IMR-90 (cell line): ENCODE data around the gene CRACDL. TPM values are rescaled to one million over a fixed set of nuclear protein-coding genes. Genes with fewer than 3 reads are reported as not detected.

Source experiments
- ATAC-seq: fragments of 200-7000 bp; cut with Tn5 transposase; 2 replicates; pipeline ENCODE4 v1.9.1; 2020; ENCODE audit warnings: low read depth, mild to moderate bottlenecking, moderate library complexity
- BruUV-seq: library from RNA; stranded (reverse); fragments of 400-500 nt; replicated peaks from 2 replicates; lab custom pipeline; 2021; lab: Mats Ljungman, UMichigan
- CTCF ChIA-PET: fragments of 300-600 bp; formaldehyde crosslinking; extraction: SDS; loops from one replicate; lab custom pipeline; 2021; ENCODE audit warnings: antibody characterized with exemption; lab: Yijun Ruan, JAX
- POLR2A ChIA-PET: fragments of 300-600 bp; sonication (Branson Sonifier 250); formaldehyde crosslinking; loops from one replicate; lab custom pipeline; 2022; ENCODE audit warnings: antibody characterized with exemption; ENCODE audit not compliant: unreplicated experiment; lab: Charles Lee
- DNase-seq: peaks from one replicate; pipeline ENCODE4 v3.0.0; 2013
- H2AFZ ChIP-seq: replicated peaks from 2 replicates; pipeline ENCODE3; 2013; ENCODE audit warnings: low read length, mild to moderate bottlenecking; ENCODE audit not compliant: poor library complexity
- H2AK5ac ChIP-seq: 2 replicates; pipeline ENCODE4 v1.6.1; 2013; ENCODE audit warnings: low read depth, low read length, inconsistent platforms
- H2AK9ac ChIP-seq: replicated peaks from 2 replicates; pipeline ENCODE3; 2013; ENCODE audit warnings: mild to moderate bottlenecking, low read depth, low read length, moderate library complexity; ENCODE audit not compliant: poor library complexity
- H2BK120ac ChIP-seq: 2 replicates; pipeline ENCODE4 v1.6.1; 2013; ENCODE audit warnings: low read depth, low read length, inconsistent platforms
- H2BK15ac ChIP-seq: 3 replicates; pipeline ENCODE4 v1.6.1; 2013; ENCODE audit warnings: low read depth, low read length, inconsistent platforms
- H2BK20ac ChIP-seq: 2 replicates; pipeline ENCODE4 v1.6.1; 2013; ENCODE audit warnings: low read depth, mild to moderate bottlenecking, inconsistent platforms, low read length, moderate library complexity
- H2BK5ac ChIP-seq: 2 replicates; pipeline ENCODE4 v1.6.1; 2013; ENCODE audit warnings: mild to moderate bottlenecking, low read depth, low read length, inconsistent platforms; ENCODE audit not compliant: poor library complexity, severe bottlenecking
- H3K14ac ChIP-seq: replicated peaks from 2 replicates; pipeline ENCODE4 v1.6.1; 2013; ENCODE audit warnings: low read depth, low read length, inconsistent platforms
- H3K18ac ChIP-seq: 2 replicates; pipeline ENCODE4 v1.6.1; 2013; ENCODE audit warnings: low read depth, low read length, control low read depth
- H3K23ac ChIP-seq: 2 replicates; pipeline ENCODE4 v1.6.1; 2013; ENCODE audit warnings: low read depth, low read length, inconsistent platforms
- H3K27ac ChIP-seq: 2 replicates; pipeline ENCODE4 v1.5.1; 2013; ENCODE audit warnings: mild to moderate bottlenecking, control low read depth, low read length; ENCODE audit not compliant: insufficient read depth
- H3K27me3 ChIP-seq: 2 replicates; pipeline ENCODE4 v1.6.1; 2013; ENCODE audit warnings: low read length; ENCODE audit not compliant: control insufficient read depth, insufficient read depth
- H3K36me3 ChIP-seq: 2 replicates; pipeline ENCODE4 v1.6.1; 2013; ENCODE audit warnings: low read length, mixed read lengths; ENCODE audit not compliant: control insufficient read depth, insufficient read depth
- H3K4ac ChIP-seq: 2 replicates; pipeline ENCODE4 v1.6.1; 2013; ENCODE audit warnings: low read depth, low read length, inconsistent platforms
- H3K4me1 ChIP-seq: 2 replicates; pipeline ENCODE4 v1.6.1; 2013; ENCODE audit warnings: low read length, mixed read lengths; ENCODE audit not compliant: control insufficient read depth, insufficient read depth
- H3K4me2 ChIP-seq: 2 replicates; pipeline ENCODE4 v1.6.1; 2013; ENCODE audit warnings: low read depth, mild to moderate bottlenecking, control low read depth, low read length, moderate library complexity
- H3K4me3 ChIP-seq: 2 replicates; pipeline ENCODE4 v1.5.1; 2013; ENCODE audit warnings: low read depth, mild to moderate bottlenecking, control low read depth, low read length, moderate library complexity; ENCODE audit not compliant: insufficient read depth
- H3K56ac ChIP-seq: 2 replicates; pipeline ENCODE4 v1.6.1; 2013; ENCODE audit warnings: low read length, inconsistent platforms; ENCODE audit not compliant: insufficient read depth; ENCODE audit errors: extremely low read depth
- H3K79me1 ChIP-seq, 2 experiments: 2 replicates each; pipeline ENCODE4 v1.6.1; 2013; ENCODE audit warnings: low read length in 2 of 2, inconsistent platforms in 1 of 2, low read depth in 1 of 2
- H3K9ac ChIP-seq: 2 replicates; pipeline ENCODE4 v1.6.1; 2013; ENCODE audit warnings: low read depth, low read length, control low read depth
- H3K9me1 ChIP-seq: 2 replicates; pipeline ENCODE4 v1.6.1; 2013; ENCODE audit warnings: low read length, inconsistent platforms; ENCODE audit not compliant: insufficient read depth
- H3K9me3 ChIP-seq: 2 replicates; pipeline ENCODE4 v1.6.1; 2013; ENCODE audit warnings: low read length; ENCODE audit not compliant: control insufficient read depth, insufficient read depth
- H4K20me1 ChIP-seq: 2 replicates; pipeline ENCODE4 v1.6.1; 2013; ENCODE audit warnings: low read length, inconsistent platforms; ENCODE audit not compliant: insufficient read depth
- H4K5ac ChIP-seq: 2 replicates; pipeline ENCODE4 v1.6.1; 2013; ENCODE audit warnings: mild to moderate bottlenecking, low read depth, low read length, control low read depth
- H4K8ac ChIP-seq, 2 experiments: 2 replicates each; pipeline ENCODE4 v1.6.1; 2013; ENCODE audit warnings: low read depth in 2 of 2, low read length in 2 of 2, control low read depth in 1 of 2, inconsistent platforms in 1 of 2
- H4K91ac ChIP-seq: 2 replicates; pipeline ENCODE4 v1.6.1; 2013; ENCODE audit warnings: low read depth, low read length, inconsistent platforms; ENCODE audit not compliant: insufficient read depth
- BHLHE40 ChIP-seq: fragments of 150-350 bp; IDR thresholded peaks from 2 replicates; pipeline ENCODE4 v1.6.1; 2016; ENCODE audit warnings: mild to moderate bottlenecking, low read depth, low read length
- CEBPB ChIP-seq: IDR thresholded peaks from 2 replicates; pipeline ENCODE4 v1.6.1; 2012; ENCODE audit warnings: low read depth, low read length, improper control_type of control experiment
- CHD1 ChIP-seq: IDR thresholded peaks from 2 replicates; pipeline ENCODE4 v1.6.1; 2012; ENCODE audit warnings: low read depth, low read length, improper control_type of control experiment
- CTCF ChIP-seq: conservative IDR thresholded peaks from 2 replicates; pipeline ENCODE4 v1.5.1; 2012; ENCODE audit warnings: mild to moderate bottlenecking, low read depth, low read length, improper control_type of control experiment
- ELK1 ChIP-seq: fragments of 150-350 bp; IDR thresholded peaks from 2 replicates; pipeline ENCODE4 v1.6.1; 2016; ENCODE audit warnings: low read depth, mild to moderate bottlenecking, low read length, moderate library complexity, borderline replicate concordance
- FOS ChIP-seq: fragments of 150-350 bp; IDR thresholded peaks from 2 replicates; pipeline ENCODE4 v1.6.1; 2016; ENCODE audit warnings: low read depth, low read length
- MAFK ChIP-seq: IDR thresholded peaks from 2 replicates; pipeline ENCODE4 v1.6.1; 2012; ENCODE audit warnings: low read depth, low read length, improper control_type of control experiment
- NFE2L2 ChIP-seq: fragments of 150-350 bp; IDR thresholded peaks from 2 replicates; pipeline ENCODE4 v1.6.1; 2016; ENCODE audit warnings: low read depth, mild to moderate bottlenecking, low read length
- RAD21 ChIP-seq: IDR thresholded peaks from 2 replicates; pipeline ENCODE4 v1.6.1; 2012; ENCODE audit warnings: low read length, improper control_type of control experiment
- RCOR1 ChIP-seq: IDR thresholded peaks from 2 replicates; pipeline ENCODE4 v1.6.1; 2012; ENCODE audit warnings: mild to moderate bottlenecking, low read length, improper control_type of control experiment; ENCODE audit not compliant: insufficient replicate concordance
- RFX5 ChIP-seq: IDR thresholded peaks from 2 replicates; pipeline ENCODE4 v1.8.0; 2012; ENCODE audit warnings: low read depth, mild to moderate bottlenecking, low read length, moderate library complexity
- SMC3 ChIP-seq: fragments of 150-350 bp; IDR thresholded peaks from 2 replicates; pipeline ENCODE4 v1.6.1; 2016; ENCODE audit warnings: low read depth, mild to moderate bottlenecking, antibody characterized with exemption, low read length, moderate library complexity
- WGBS, 2 experiments: methylation state at CpG; one replicate each; pipeline versions ENCODE4 v1.1.5 to v1.1.7; 2013; ENCODE audit warnings: missing lambda C conversion rate in 2 of 2; ENCODE audit not compliant: insufficient read length in 1 of 2; ENCODE audit errors: extremely low coverage in 2 of 2; 5-methylcytosine and 5-hydroxymethylcytosine counted together
- dilution Hi-C: fragments of 300-500 bp; cut with HindIII; formaldehyde crosslinking; loops from one replicate; pipeline ENCODE4 v1.14.3; 2018; ENCODE audit warnings: low sequenced_read_pairs; ENCODE audit not compliant: unreplicated experiment
- in situ Hi-C: fragments of 300-500 bp; cut with MboI; formaldehyde crosslinking; loops from 3 replicates; pipeline ENCODE4 v1.14.3; 2019; ENCODE audit warnings: low sequenced_read_pairs, inconsistent platforms, mixed read lengths
- intact Hi-C: fragments of 100-400 bp; cut with micrococcal nuclease; formaldehyde crosslinking; loops from 2 replicates; pipeline ENCODE4 v1.10.0; 2022
- polyA plus RNA-seq, 3 experiments: library from polyadenylated mRNA; depleted of rRNA; stranded (reverse); fragments of >200 nt; gene quantifications; 2 replicates each; pipeline ENCODE4 v1.2.3, GENCODE V29; 2012; ENCODE audit warnings: low replicate concordance in 1 of 3
- total RNA-seq: library from RNA; depleted of rRNA; stranded (reverse); fragments of >200 nt; gene quantifications from 2 replicates; pipeline ENCODE4 v1.2.3, GENCODE V29; 2012

Gene CRACDL
- total and polyA plus RNA-seq, 2 of the 4 experiments (the other 2 are of a cell fraction), result not detected

- no peak overlapping the region for H2BK15ac ChIP-seq
- WGBS, 2 experiments, result no CpG with 5 or more reads among the region's 6 CpGs
- no peak overlapping the region for H2AK9ac ChIP-seq
- intact Hi-C loops, result no loop called here
- H3K56ac ChIP-seq, result no peak overlapping the region
- no peak overlapping the region for H3K18ac ChIP-seq
- dilution Hi-C loops, result no loop called here
- ATAC-seq (no peak), DNase-seq (no peak)
- CTCF ChIA-PET, result no interaction called here
- H4K20me1 ChIP-seq, result no peaks in the 10 kb centered on the region
- no peak overlapping the region for H3K23ac ChIP-seq
- BruUV-seq, result no TSS peak
- no peaks in the 10 kb centered on the region for H3K9me3 ChIP-seq
- in situ Hi-C loops, result no loop called here
- H2BK20ac ChIP-seq, result no peak overlapping the region
- no peak overlapping the region for H3K4me2 ChIP-seq
- no peak overlapping the region for H3K27ac ChIP-seq
- no peak overlapping the region for H4K8ac ChIP-seq
- H3K14ac ChIP-seq, result no peak overlapping the region
- H2BK120ac ChIP-seq, result no peak overlapping the region
- no peak overlapping the region for H3K4ac ChIP-seq
- no peak overlapping the region for H3K9ac ChIP-seq
- no peak overlapping the region for H2AK5ac ChIP-seq
- H2BK5ac ChIP-seq, result no peak overlapping the region
- H3K9me1 ChIP-seq, result no peaks in the 10 kb centered on the region
- H3K4me1 ChIP-seq, result no peaks in the 10 kb centered on the region
- no peaks in the 10 kb centered on the region for H3K79me1 ChIP-seq
- H3K36me3 ChIP-seq, result no peaks in the 10 kb centered on the region
- no peak overlapping the region for H4K91ac ChIP-seq
- no peak overlapping the region for H2AFZ ChIP-seq
- no peak overlapping the region for H4K5ac ChIP-seq
- no peak overlapping the region for H3K4me3 ChIP-seq
- peaks cover 14% of the 10 kb centered on the region for H3K27me3 ChIP-seq
- TF ChIP-seq ELK1 (no peak), CTCF (no peak), FOS (no peak), SMC3 (no peak), CHD1 (no peak), RAD21 (no peak), RCOR1 (no peak), BHLHE40 (no peak), MAFK (no peak), RFX5 (no peak), NFE2L2 (no peak), CEBPB (no peak)
- POLR2A ChIA-PET, result no interaction called here
These were observed 166.9 kb downstream of the CRACDL start for GRCh38 chr2:98769114-98769476.
